Measurements from ENCODE around the gene AGL. TPM values are rescaled to one million over a fixed set of nuclear protein-coding genes. Genes with fewer than 3 reads are reported as not detected.
"Not testable (repeated sequence)": the region's sequence is repeated elsewhere in the genome, so short reads cannot be mapped to it uniquely, and the experiment has no call there.

The AGL gene
- total RNA-seq, 1 donor from 2014 or later: 64.3 TPM

DNA sequence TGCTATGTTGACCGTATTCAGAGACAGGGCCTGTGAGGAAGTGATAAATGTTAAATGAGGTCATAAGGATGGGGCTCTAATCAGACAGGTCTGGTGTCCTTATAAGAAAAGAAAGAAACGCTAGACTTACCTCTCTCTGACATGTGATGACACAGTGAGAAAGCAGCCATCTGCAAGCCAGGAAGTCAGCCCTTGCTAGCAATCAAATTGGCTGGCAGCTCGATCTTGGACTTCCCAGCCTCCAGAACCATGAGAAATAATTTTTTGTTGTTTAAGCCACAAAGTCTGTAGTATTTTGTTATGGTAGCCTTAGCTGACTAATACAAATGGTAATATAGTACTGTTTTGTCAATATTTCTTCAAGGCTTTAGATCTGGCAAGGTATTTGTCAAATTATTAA is 25.1 kb upstream of the AGL start:
- intact Hi-C loops (cut with micrococcal nuclease): loop anchor here (10.0 kb wide), 1 partner anchor 630 kb away; no protein-coding TSS in a partner anchor
- H3K4me1 ChIP-seq: no peaks in the 10 kb centered on the region
- no peaks in the 10 kb centered on the region for H3K36me3 ChIP-seq

DNA sequence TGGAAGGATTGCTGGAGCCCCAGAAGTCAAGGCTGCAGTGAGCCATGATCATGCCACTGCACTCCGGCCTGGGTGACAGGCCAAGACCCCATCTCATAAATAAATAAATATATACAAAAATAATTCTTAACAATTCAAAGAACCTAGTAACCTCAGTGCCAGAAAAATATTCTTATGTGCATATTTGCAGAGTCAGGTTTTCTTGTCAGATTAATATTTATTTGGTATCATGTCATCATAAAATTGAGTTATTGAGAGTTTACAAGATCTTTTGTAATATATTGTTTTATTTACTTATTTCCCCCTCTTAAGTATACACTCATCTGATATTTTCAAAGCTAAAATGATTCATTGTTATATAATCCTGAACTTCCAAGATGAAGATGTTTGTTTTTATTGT is 24.5 kb upstream of the AGL start:
- Histone ChIP-seq H3K4me1 (no peaks in the 10 kb centered on the region), H3K27ac (replicated peaks) (no peak overlapping the region), H3K27me3 (ENCODE audit: low read depth) (no peaks in the 10 kb centered on the region), H3K36me3 (no peaks in the 10 kb centered on the region), H3K4me3 (no peak overlapping the region), H3K9me3 (replicated peaks) (peaks cover 6% of the 10 kb centered on the region)
- intact Hi-C loops (cut with micrococcal nuclease): loop anchor here (10.0 kb wide), 1 partner anchor 629 kb away; no protein-coding TSS in a partner anchor
- DNase-seq: no peak
- TF ChIP-seq, protein P1, sequence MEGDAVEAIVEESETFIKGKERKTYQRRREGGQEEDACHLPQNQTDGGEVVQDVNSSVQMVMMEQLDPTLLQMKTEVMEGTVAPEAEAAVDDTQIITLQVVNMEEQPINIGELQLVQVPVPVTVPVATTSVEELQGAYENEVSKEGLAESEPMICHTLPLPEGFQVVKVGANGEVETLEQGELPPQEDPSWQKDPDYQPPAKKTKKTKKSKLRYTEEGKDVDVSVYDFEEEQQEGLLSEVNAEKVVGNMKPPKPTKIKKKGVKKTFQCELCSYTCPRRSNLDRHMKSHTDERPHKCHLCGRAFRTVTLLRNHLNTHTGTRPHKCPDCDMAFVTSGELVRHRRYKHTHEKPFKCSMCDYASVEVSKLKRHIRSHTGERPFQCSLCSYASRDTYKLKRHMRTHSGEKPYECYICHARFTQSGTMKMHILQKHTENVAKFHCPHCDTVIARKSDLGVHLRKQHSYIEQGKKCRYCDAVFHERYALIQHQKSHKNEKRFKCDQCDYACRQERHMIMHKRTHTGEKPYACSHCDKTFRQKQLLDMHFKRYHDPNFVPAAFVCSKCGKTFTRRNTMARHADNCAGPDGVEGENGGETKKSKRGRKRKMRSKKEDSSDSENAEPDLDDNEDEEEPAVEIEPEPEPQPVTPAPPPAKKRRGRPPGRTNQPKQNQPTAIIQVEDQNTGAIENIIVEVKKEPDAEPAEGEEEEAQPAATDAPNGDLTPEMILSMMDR (IDR thresholded peaks at IDR 0.05; ENCODE audit: borderline replicate concordance): no peak

More for the DNA sequence above, 25.1 kb upstream of the AGL start:
- Histone ChIP-seq H3K9me3 (replicated peaks) (peaks cover 6% of the 10 kb centered on the region), H3K27me3 (ENCODE audit: low read depth) (no peaks in the 10 kb centered on the region), H3K4me3 (no peak overlapping the region), H3K27ac (replicated peaks) (no peak overlapping the region)
- TF ChIP-seq, protein P1 (IDR thresholded peaks at IDR 0.05; ENCODE audit: borderline replicate concordance): no peak
- DNase-seq: no peak

DNA sequence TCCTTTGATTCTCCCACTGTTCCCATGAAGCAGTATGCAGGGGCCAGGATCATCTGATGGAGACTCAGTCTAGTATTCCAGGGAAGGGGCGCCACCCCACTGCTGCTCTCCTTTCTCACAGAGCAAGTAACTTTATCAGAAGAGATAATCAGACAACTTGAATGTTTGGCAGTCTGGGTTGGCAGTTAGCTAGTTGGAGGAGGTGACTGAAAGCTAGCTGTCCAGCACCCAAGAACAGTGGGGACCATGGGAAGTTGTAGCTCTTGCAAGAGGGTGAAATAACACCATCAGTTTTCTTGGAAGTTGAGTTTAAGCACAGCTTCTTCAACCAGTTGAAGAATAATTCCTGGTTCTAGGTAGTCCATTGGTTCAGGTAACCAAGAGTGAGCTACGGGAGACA is 22.2 kb upstream of the AGL start:
- DNase-seq: no peak
- intact Hi-C loops (cut with micrococcal nuclease): loop anchor here (10.0 kb wide), 1 partner anchor 627 kb away; no protein-coding TSS in a partner anchor
- Histone ChIP-seq H3K9me3 (replicated peaks) (peaks cover 14% of the 10 kb centered on the region), H3K4me3 (no peak overlapping the region), H3K27me3 (ENCODE audit: low read depth) (no peaks in the 10 kb centered on the region), H3K4me1 (no peaks in the 10 kb centered on the region), H3K27ac (replicated peaks) (no peak overlapping the region), H3K36me3 (no peaks in the 10 kb centered on the region)
- TF ChIP-seq, protein P1 (IDR thresholded peaks at IDR 0.05; ENCODE audit: borderline replicate concordance): no peak

DNA sequence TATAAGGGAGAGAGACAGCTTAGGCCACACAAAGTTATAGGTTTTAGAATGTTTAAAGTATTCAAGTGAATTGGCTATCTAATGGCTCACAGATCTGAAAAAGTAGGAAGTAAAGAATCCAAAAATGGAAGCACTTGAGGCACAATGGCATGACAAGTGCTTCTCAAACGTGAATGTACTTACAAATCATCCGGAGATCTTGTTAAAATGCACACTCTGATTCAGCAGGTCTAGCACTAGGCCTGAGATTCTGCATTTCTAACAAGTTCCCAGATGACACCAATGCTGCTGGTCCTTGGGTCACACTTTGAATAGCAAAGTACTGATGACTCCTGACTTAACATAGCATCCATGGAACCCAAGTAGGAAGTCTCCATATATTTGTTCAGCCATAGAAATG is 20.9 kb upstream of the AGL start:
- H3K27ac ChIP-seq (replicated peaks): no peak overlapping the region
- intact Hi-C loops (cut with micrococcal nuclease): loop anchor here (10.0 kb wide), 1 partner anchor 626 kb away; no protein-coding TSS in a partner anchor
- H3K4me1 ChIP-seq: no peaks in the 10 kb centered on the region
- H3K36me3 ChIP-seq: no peaks in the 10 kb centered on the region
- H3K27me3 ChIP-seq (ENCODE audit: low read depth): no peaks in the 10 kb centered on the region
- TF ChIP-seq, protein P1 (IDR thresholded peaks at IDR 0.05; ENCODE audit: borderline replicate concordance): no peak
- peaks cover 14% of the 10 kb centered on the region for H3K9me3 ChIP-seq (replicated peaks)
- no peak overlapping the region for H3K4me3 ChIP-seq
- DNase-seq: no peak

DNA sequence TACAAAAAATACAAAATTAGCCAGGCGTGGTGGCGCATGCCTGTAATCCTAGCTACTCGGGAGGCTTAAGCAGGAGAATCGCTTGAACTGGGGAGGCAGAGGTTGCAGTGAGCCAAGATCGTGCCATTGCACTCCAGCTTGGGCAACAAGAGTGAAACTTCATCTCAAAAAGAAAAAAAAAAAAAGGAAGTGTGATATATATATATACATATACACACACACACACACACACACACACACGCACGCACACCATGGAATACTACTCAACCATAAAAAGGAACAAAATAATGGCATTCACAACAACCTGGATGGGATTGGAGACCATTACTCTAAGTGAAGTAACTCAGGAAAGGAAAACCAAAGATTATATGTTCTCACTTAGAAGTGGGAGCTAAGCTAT is 16.2 kb upstream of the AGL start:
- intact Hi-C loops (cut with micrococcal nuclease); H3K27ac ChIP-seq (replicated peaks); H3K4me3 ChIP-seq; H3K9me3 ChIP-seq (replicated peaks); H3K4me1 ChIP-seq; DNase-seq; H3K27me3 ChIP-seq (ENCODE audit: low read depth); H3K36me3 ChIP-seq: not testable (repeated sequence)

DNA sequence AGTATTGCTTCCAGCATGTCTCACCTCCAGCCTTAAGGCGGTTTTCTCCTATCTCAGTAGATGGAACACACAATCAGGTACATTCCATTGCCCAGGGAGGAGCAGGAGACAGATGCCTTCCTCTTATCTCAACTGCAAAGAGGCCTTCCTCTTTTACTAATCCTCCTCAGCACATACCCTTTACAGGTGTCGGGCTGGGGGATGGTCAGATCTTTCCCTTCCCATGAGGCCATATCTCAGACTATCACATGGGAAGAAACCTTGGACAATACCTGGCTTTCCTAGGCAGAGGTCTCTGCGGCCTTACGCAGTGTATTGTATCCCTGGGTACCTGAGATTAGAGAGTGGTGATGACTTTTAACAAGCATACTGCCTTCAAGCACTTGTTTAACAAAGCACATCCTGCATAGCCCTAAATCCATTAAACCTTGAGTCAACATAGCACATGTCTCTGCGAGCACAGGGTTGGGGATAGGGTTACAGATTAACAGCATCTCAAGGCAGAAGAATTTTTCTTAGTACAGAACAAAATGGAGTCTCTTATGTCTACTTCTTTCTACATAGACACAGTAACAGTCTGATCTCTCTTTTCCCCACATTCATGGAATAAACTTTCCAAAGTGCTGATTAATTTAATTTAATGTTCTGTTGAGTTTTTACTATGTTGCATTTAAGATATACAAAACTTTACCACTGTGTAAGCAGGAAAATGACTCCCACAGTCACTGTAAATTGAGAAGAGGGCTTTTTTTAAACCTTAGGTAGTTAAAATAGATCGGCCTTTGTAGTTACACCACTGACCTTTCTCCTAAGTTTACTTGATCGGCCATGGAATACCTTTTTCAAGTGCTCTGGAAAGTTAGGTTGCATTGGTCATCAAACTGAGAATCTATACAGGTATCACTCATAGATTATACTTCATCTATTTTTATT is 13.7 kb upstream of the AGL start:
- H3K36me3 ChIP-seq; intact Hi-C loops (cut with micrococcal nuclease); DNase-seq; H3K27ac ChIP-seq (replicated peaks); H3K27me3 ChIP-seq (ENCODE audit: low read depth); H3K4me1 ChIP-seq; H3K4me3 ChIP-seq; H3K9me3 ChIP-seq (replicated peaks): not testable (repeated sequence)

DNA sequence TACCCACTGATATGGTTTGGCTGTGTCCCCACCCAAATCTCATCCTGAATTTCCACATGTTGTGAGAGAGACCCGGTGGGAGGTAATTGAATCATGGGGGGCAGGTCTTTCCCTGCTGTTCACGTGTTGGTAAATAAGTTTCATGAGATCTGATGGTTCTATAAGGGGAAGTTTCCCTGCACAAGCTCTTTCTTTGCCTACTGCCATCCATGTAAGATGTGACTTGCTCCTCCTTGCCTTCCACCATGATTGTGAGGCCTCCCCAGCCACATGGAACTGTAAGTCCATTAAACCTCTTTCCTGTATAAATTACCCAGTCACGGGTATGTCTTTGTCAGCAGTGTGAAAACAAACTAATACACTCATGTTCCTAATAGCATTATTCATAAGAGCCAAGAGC is 9.8 kb upstream of the AGL start:
- H3K27me3 ChIP-seq (ENCODE audit: low read depth); H3K36me3 ChIP-seq; H3K9me3 ChIP-seq (replicated peaks); H3K27ac ChIP-seq (replicated peaks); DNase-seq; H3K4me3 ChIP-seq; intact Hi-C loops (cut with micrococcal nuclease): not testable (repeated sequence)
- H3K4me1 ChIP-seq: peaks cover 19% of the 10 kb centered on the region

All from left ventricle myocardium inferior (tissue), 1 donor.